ENCODE data around the gene JARID2.

Gene JARID2

DNA sequence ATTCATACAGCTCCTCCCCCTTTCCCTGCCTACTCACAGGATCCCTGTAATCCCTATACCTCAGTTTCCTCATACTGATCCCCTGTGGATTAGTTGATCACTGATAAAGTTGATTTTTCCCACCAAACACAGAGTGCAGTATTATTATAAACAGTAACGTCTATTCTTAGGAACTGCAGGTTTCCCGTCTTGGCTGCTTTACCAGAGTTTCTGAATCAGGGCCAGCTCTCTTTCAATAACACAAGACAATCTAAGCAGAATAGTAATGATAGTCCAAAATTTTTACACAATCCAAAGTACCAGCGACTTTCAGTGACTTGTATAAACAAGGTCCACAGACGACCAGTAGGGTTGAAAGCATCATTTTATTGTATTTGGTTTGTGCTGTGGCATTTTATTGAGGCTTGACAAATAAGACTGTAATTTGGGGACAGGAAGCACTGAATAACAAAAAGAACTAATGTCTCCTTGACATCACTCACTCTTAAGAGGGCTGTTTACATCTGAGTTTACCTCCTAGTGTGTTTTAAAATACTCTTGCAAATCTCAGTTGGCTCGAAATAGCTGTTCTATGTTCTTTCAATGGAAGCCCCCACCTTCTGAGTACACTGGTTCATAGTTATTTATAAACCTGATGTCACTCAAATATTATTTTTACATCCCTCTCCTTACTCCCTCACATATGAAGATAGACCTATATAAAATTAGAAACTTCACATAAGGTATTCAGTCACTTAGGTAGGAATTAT is 6.1 kb upstream of the JARID2 start:
- TF ChIP-seq, protein P1, sequence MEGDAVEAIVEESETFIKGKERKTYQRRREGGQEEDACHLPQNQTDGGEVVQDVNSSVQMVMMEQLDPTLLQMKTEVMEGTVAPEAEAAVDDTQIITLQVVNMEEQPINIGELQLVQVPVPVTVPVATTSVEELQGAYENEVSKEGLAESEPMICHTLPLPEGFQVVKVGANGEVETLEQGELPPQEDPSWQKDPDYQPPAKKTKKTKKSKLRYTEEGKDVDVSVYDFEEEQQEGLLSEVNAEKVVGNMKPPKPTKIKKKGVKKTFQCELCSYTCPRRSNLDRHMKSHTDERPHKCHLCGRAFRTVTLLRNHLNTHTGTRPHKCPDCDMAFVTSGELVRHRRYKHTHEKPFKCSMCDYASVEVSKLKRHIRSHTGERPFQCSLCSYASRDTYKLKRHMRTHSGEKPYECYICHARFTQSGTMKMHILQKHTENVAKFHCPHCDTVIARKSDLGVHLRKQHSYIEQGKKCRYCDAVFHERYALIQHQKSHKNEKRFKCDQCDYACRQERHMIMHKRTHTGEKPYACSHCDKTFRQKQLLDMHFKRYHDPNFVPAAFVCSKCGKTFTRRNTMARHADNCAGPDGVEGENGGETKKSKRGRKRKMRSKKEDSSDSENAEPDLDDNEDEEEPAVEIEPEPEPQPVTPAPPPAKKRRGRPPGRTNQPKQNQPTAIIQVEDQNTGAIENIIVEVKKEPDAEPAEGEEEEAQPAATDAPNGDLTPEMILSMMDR (IDR thresholded peaks at IDR 0.05; ENCODE audit: low read length), result no peak
- TF ChIP-seq EZH2 (IDR thresholded peaks at IDR 0.05; ENCODE audit: borderline replicate concordance, low read length), result no peak
- no peak overlapping the region for H3K9ac ChIP-seq (ENCODE audit: low read length)
- 0 out of 2 replicates have a peak, but pooled peaks cover 4% of the 10 kb centered on the region for H3K27me3 ChIP-seq (ENCODE audit: insufficient read depth, low read length)
- H3K4me2 ChIP-seq (ENCODE audit: low read length), result no peak overlapping the region
- no peaks in the 10 kb centered on the region for H3F3A ChIP-seq (ENCODE audit: insufficient read depth, low read length)
- no peaks in the 10 kb centered on the region for H3K79me2 ChIP-seq (ENCODE audit: insufficient read depth, low read length)
- no peaks in the 10 kb centered on the region for H4K20me1 ChIP-seq (ENCODE audit: insufficient read depth, low read length)
- H3K9me3 ChIP-seq (ENCODE audit: low read length), result no peaks in the 10 kb centered on the region
- no peaks in the 10 kb centered on the region for H3K9me2 ChIP-seq (ENCODE audit: low read depth, low read length)
- H3K4me1 ChIP-seq (ENCODE audit: insufficient read depth, low read length, severe bottlenecking), result peaks cover 5% of the 10 kb centered on the region
- H2AFZ ChIP-seq (ENCODE audit: low read length), result no peak overlapping the region
- no peaks in the 10 kb centered on the region for H3K36me3 ChIP-seq (ENCODE audit: insufficient read depth, low read length)
- no peak overlapping the region for H3K27ac ChIP-seq (ENCODE audit: low read depth, low read length, poor library complexity, severe bottlenecking)
- H3K4me3 ChIP-seq (ENCODE audit: low read depth, low read length, poor library complexity, severe bottlenecking), result no peak overlapping the region

DNA sequence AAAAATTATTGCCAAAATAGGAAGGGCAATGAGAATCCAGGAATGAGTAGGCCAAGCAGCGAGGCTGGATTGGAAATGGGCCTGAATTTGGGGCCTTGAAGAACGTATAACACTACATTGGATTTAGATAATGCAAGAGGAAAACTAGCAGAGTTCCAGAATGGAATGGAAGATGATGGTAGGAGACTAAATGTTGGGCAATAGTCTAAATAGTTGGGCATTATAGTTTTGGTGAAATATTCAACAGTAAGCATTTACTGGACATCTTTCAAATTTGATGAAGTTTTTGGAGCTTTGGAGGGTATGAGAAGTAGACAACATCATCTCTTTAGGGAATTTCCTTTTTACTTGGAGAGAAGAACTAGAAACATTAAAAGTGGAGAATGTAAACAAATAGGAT is 3.4 kb upstream of the JARID2 start:
- peaks cover 22% of the 10 kb centered on the region for H3K4me1 ChIP-seq (ENCODE audit: insufficient read depth, low read length, severe bottlenecking)
- no peak overlapping the region for H3K4me3 ChIP-seq (ENCODE audit: low read depth, low read length, poor library complexity, severe bottlenecking)
- 0 out of 2 replicates have a peak, but pooled peaks cover 4% of the 10 kb centered on the region for H3K27me3 ChIP-seq (ENCODE audit: insufficient read depth, low read length)
- no peak overlapping the region for H3K4me2 ChIP-seq (ENCODE audit: low read length)
- H2AFZ ChIP-seq (ENCODE audit: low read length), result no peak overlapping the region
- no peaks in the 10 kb centered on the region for H4K20me1 ChIP-seq (ENCODE audit: insufficient read depth, low read length)
- no peak for TF ChIP-seq EZH2 (IDR thresholded peaks at IDR 0.05; ENCODE audit: borderline replicate concordance, low read length)
- H3K9me3 ChIP-seq (ENCODE audit: low read length), result no peaks in the 10 kb centered on the region
- H3K36me3 ChIP-seq (ENCODE audit: insufficient read depth, low read length), result no peaks in the 10 kb centered on the region
- no peaks in the 10 kb centered on the region for H3K9me2 ChIP-seq (ENCODE audit: low read depth, low read length)
- no peak overlapping the region for H3K27ac ChIP-seq (ENCODE audit: low read depth, low read length, poor library complexity, severe bottlenecking)
- H3F3A ChIP-seq (ENCODE audit: insufficient read depth, low read length), result no peaks in the 10 kb centered on the region
- no peaks in the 10 kb centered on the region for H3K79me2 ChIP-seq (ENCODE audit: insufficient read depth, low read length)
- H3K9ac ChIP-seq (ENCODE audit: low read length), result no peak overlapping the region

DNA sequence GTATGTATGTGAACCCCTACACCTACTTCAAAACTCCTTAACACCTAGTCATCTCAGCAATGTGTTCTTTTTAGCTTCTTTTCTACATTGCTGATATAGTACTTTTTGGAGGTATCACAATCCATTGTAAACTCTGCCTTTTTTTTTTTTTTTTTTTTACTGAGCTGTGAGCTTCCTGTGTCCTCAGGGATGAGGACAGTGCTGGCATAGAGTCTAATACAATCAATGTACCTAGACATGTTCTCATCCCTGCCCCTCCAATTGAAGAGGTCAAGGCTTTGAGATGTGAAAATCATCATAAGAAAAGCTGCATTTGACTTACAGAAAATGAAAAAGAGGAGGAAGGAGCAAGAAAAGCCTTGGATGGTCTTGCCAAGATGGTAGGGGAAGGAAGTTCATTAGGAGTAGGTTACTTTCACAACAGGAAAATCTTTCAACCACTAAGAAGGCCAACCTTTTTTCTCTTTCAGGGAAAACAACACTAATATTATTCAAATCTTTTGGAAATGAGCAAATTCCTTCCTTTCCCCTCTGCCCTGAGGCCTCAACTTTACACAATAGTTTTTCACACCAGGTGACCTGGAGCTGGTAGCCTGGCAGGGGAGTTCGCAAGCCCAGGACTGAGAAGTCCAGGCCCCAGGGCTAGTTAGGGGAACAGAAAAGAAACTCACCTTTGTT is 2.8 kb upstream of the JARID2 start:
- Histone ChIP-seq H3K27ac (ENCODE audit: low read depth, low read length, poor library complexity, severe bottlenecking) (no peak overlapping the region), H3K9ac (ENCODE audit: low read length) (no peak overlapping the region), H3K4me2 (ENCODE audit: low read length) (no peak overlapping the region), H3K4me3 (ENCODE audit: low read depth, low read length, poor library complexity, severe bottlenecking) (no peak overlapping the region), H2AFZ (ENCODE audit: low read length) (no peak overlapping the region), H3F3A (ENCODE audit: insufficient read depth, low read length) (no peaks in the 10 kb centered on the region), H3K9me2 (ENCODE audit: low read depth, low read length) (no peaks in the 10 kb centered on the region), H3K4me1 (ENCODE audit: insufficient read depth, low read length, severe bottlenecking) (peaks cover 25% of the 10 kb centered on the region), H4K20me1 (ENCODE audit: insufficient read depth, low read length) (no peaks in the 10 kb centered on the region), H3K79me2 (ENCODE audit: insufficient read depth, low read length) (no peaks in the 10 kb centered on the region), H3K27me3 (ENCODE audit: insufficient read depth, low read length) (0 out of 2 replicates have a peak, but pooled peaks cover 4% of the 10 kb centered on the region), H3K9me3 (ENCODE audit: low read length) (no peaks in the 10 kb centered on the region), H3K36me3 (ENCODE audit: insufficient read depth, low read length) (no peaks in the 10 kb centered on the region)
- TF ChIP-seq EZH2 (IDR thresholded peaks at IDR 0.05; ENCODE audit: borderline replicate concordance, low read length), result no peak
- TF ChIP-seq, protein P1 (IDR thresholded peaks at IDR 0.05; ENCODE audit: low read length), result no peak

Data from OCI-LY1 (cell line).